Activated CD8-positive, alpha-beta memory T cell treated with anti-CD3 and anti-CD28 coated beads, Interleukin-2, amount 10 ng/mL, durations not matched to agents 7 days and 5 days (primary cell): ENCODE results near the gene CDHR3. TPM values are rescaled to one million over a fixed set of nuclear protein-coding genes. Genes with fewer than 3 reads are reported as not detected.

ENCODE experiments used
- ATAC-seq: fragments of 150-1000 bp; cut with Tn5 transposase; one replicate; pipeline ENCODE4 v1.10.0; 2021; ENCODE audit warnings: moderate library complexity
- CTCF ChIA-PET: fragments of 350-600 bp; sonication (Branson Sonifier 250); formaldehyde crosslinking; loops from one replicate; lab custom pipeline; 2021; ENCODE audit warnings: antibody characterized with exemption; lab: Charles Lee
- DNase-seq: peaks from one replicate; pipeline ENCODE4 v3.0.0-alpha.2; 2020
- H3K27ac Mint-ChIP-seq: one replicate; pipeline ENCODE4 v1.8.0; 2021; ENCODE audit warnings: mild to moderate bottlenecking, mixed read lengths
- H3K27me3 Mint-ChIP-seq: one replicate; pipeline ENCODE4 v1.8.0; 2021; ENCODE audit warnings: mixed read lengths
- H3K36me3 Mint-ChIP-seq: one replicate; pipeline ENCODE4 v1.8.0; 2021; ENCODE audit warnings: mild to moderate bottlenecking, mixed read lengths
- H3K4me1 Mint-ChIP-seq: one replicate; pipeline ENCODE4 v1.8.0; 2021; ENCODE audit warnings: mixed read lengths
- H3K4me3 Mint-ChIP-seq: one replicate; pipeline ENCODE4 v1.8.0; 2021; ENCODE audit warnings: mild to moderate bottlenecking, moderate library complexity, mixed read lengths
- H3K9me3 Mint-ChIP-seq: one replicate; pipeline ENCODE4 v1.8.0; 2022; ENCODE audit warnings: low read depth, mixed read lengths
- total RNA-seq, 2 experiments: library from RNA; stranded (reverse); gene quantifications; one replicate each; pipeline ENCODE4 v1.2.3, GENCODE V29; 2021

The CDHR3 gene
- total RNA-seq, 2 experiments from 2014 or later, result 0.30 to 0.58 TPM

- CTCF ChIA-PET, result interaction anchor here (0.7 to 5.5 kb wide), 7 partner anchors 15 to 373 kb away, joined by 3 to 37 read pairs (median 4); no protein-coding TSS in a partner anchor
- no peaks in the 10 kb centered on the region for H3K9me3 Mint-ChIP-seq
- DNase-seq, result no peak
- ATAC-seq, result no peak
- H3K27me3 Mint-ChIP-seq, result peaks cover 27% of the 10 kb centered on the region
- no peaks in the 10 kb centered on the region for H3K36me3 Mint-ChIP-seq
- H3K4me3 Mint-ChIP-seq, result no peak overlapping the region
- H3K4me1 Mint-ChIP-seq, result peaks cover 26% of the 10 kb centered on the region
- H3K27ac Mint-ChIP-seq, result no peak overlapping the region
These were observed 63.0 kb downstream of the CDHR3 start for GRCh38 chr7:106026101-106026500.

- CTCF ChIA-PET, result interaction anchor here (1.6 to 5.5 kb wide), 2 partner anchors 12 to 15 kb away, joined by 4 to 37 read pairs; no protein-coding TSS in a partner anchor
- Mint-ChIP-seq H3K4me1 (peaks cover 2% of the 10 kb centered on the region), H3K36me3 (no peaks in the 10 kb centered on the region), H3K9me3 (no peaks in the 10 kb centered on the region), H3K4me3 (no peak overlapping the region), H3K27ac (no peak overlapping the region), H3K27me3 (peaks cover 36% of the 10 kb centered on the region)
- ATAC-seq (no peak), DNase-seq (no peak)
These were observed 66.4 kb downstream of the CDHR3 start for GRCh38 chr7:106029451-106029850.

DNA sequence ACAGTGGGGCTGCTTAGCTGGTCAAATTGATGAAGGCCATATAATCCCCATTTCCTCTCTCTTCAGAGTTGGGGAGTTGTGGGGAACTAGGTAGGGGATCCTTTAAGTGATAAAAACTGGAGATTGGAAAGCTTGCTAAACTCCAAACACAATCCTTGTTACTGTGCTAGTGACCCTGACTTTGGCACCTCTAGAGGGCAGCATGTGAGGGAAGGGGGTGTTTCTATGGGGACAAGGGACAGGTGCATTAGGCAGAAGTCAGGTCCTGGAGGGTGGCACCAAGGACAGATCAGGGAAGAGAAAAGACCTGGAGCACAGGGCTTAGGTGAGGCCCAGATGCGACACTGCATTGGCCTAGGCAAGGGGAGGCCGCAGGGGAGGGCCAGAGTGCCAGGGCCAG, 66.9 kb downstream of the CDHR3 start:
- H3K9me3 Mint-ChIP-seq, result no peaks in the 10 kb centered on the region
- H3K36me3 Mint-ChIP-seq, result no peaks in the 10 kb centered on the region
- H3K4me1 Mint-ChIP-seq, result peaks cover under 1% of the 10 kb centered on the region
- no peak for ATAC-seq
- no peak for DNase-seq
- no peak overlapping the region for H3K27ac Mint-ChIP-seq
- CTCF ChIA-PET, result interaction anchor here (1.6 to 5.5 kb wide), 2 partner anchors 12 to 15 kb away, joined by 4 to 37 read pairs; no protein-coding TSS in a partner anchor
- no peak overlapping the region for H3K4me3 Mint-ChIP-seq
- peaks cover 34% of the 10 kb centered on the region for H3K27me3 Mint-ChIP-seq

- Mint-ChIP-seq H3K4me1 (no peaks in the 10 kb centered on the region), H3K9me3 (no peaks in the 10 kb centered on the region), H3K27ac (no peak overlapping the region), H3K36me3 (no peaks in the 10 kb centered on the region), H3K4me3 (no peak overlapping the region), H3K27me3 (peaks cover 27% of the 10 kb centered on the region)
- no peak for DNase-seq
- CTCF ChIA-PET, result interaction anchor here (1.0 to 1.9 kb wide), 3 partner anchors 9 to 13 kb away, joined by 3 to 5 read pairs (median 4); no protein-coding TSS in a partner anchor
- no peak for ATAC-seq
These were observed 68.4 kb downstream of the CDHR3 start for GRCh38 chr7:106031300-106032035.

GRCh38 chr7:106032295-106032694, 69.2 kb downstream of the CDHR3 start:
- no peak for DNase-seq
- no peak for ATAC-seq
- Mint-ChIP-seq H3K9me3 (no peaks in the 10 kb centered on the region), H3K4me3 (no peak overlapping the region), H3K27ac (no peak overlapping the region), H3K36me3 (no peaks in the 10 kb centered on the region), H3K4me1 (no peaks in the 10 kb centered on the region), H3K27me3 (peaks cover 26% of the 10 kb centered on the region)
- CTCF ChIA-PET, result interaction anchor here (1.9 kb wide), 1 partner anchor 9 kb away, joined by 5 read pairs; no protein-coding TSS in a partner anchor

DNA sequence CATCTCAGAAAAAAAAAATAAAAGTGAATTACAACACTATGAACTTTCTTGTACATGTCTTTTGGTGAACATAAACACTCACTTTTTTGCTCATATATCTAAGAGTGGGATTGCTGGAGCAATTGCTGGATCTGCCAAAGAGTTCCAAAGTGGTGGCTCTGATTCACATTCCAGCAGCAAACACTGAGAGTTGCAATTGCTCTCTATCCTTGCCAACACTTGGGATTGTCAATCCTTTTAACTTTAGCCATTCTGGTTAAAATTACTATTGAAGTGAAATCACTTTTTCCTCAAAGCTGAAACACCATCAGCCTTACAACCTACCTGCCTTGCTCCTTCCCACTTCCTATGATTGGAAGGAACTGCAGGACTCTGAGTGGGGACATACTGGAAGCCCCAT, 70.7 kb downstream of the CDHR3 start:
- H3K27me3 Mint-ChIP-seq, result peaks cover 20% of the 10 kb centered on the region
- H3K4me3 Mint-ChIP-seq, result no peak overlapping the region
- H3K27ac Mint-ChIP-seq, result no peak overlapping the region
- no peak for ATAC-seq
- no peaks in the 10 kb centered on the region for H3K4me1 Mint-ChIP-seq
- CTCF ChIA-PET, result interaction anchor here (1.9 kb wide), 1 partner anchor 7 kb away, joined by 5 read pairs; no protein-coding TSS in a partner anchor
- no peaks in the 10 kb centered on the region for H3K9me3 Mint-ChIP-seq
- DNase-seq, result no peak
- H3K36me3 Mint-ChIP-seq, result no peaks in the 10 kb centered on the region

GRCh38 chr7:106034383-106034782, 71.3 kb downstream of the CDHR3 start:
- no peak overlapping the region for H3K4me3 Mint-ChIP-seq
- no peaks in the 10 kb centered on the region for H3K4me1 Mint-ChIP-seq
- no peak overlapping the region for H3K27ac Mint-ChIP-seq
- H3K9me3 Mint-ChIP-seq, result no peaks in the 10 kb centered on the region
- peaks cover 20% of the 10 kb centered on the region for H3K27me3 Mint-ChIP-seq
- no peaks in the 10 kb centered on the region for H3K36me3 Mint-ChIP-seq
- ATAC-seq (no peak), DNase-seq (no peak)
- CTCF ChIA-PET, result no interaction called here

DNA sequence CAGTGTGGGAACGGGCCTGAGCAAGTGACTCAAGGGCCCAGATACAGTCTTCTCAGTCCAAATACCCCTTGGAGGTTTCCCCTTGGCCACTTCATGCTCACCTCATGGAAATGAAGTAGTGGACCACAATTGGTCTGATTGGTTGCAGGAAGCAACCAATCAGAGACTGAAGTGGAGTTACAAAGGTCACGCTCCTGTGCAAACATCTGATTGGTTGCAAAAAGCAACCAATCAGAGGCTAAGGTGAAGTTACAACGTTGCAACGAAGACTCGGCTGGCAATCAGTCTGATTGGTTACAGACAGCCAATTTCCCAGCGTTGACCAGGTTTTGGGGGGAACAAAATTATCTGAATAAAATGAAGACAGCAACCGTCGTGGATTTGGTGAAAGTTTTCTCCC, 72.5 kb downstream of the CDHR3 start:
- peaks cover 21% of the 10 kb centered on the region for H3K27me3 Mint-ChIP-seq
- no peak overlapping the region for H3K27ac Mint-ChIP-seq
- H3K4me1 Mint-ChIP-seq, result no peaks in the 10 kb centered on the region
- no peaks in the 10 kb centered on the region for H3K9me3 Mint-ChIP-seq
- H3K36me3 Mint-ChIP-seq, result no peaks in the 10 kb centered on the region
- DNase-seq (no peak), ATAC-seq (no peak)
- no peak overlapping the region for H3K4me3 Mint-ChIP-seq
- CTCF ChIA-PET, result interaction anchor here (1.6 to 1.9 kb wide), 2 partner anchors 25 to 274 kb away, joined by 8 to 9 read pairs; no protein-coding TSS in a partner anchor

- DNase-seq (no peak), ATAC-seq (no peak)
- Mint-ChIP-seq H3K36me3 (no peaks in the 10 kb centered on the region), H3K27ac (no peak overlapping the region), H3K4me3 (no peak overlapping the region), H3K27me3 (peaks cover 25% of the 10 kb centered on the region), H3K4me1 (no peaks in the 10 kb centered on the region), H3K9me3 (no peaks in the 10 kb centered on the region)
- CTCF ChIA-PET, result interaction anchor here (1.6 to 1.9 kb wide), 2 partner anchors 26 to 275 kb away, joined by 8 to 9 read pairs; no protein-coding TSS in a partner anchor
These were observed 72.9 kb downstream of the CDHR3 start for GRCh38 chr7:106036004-106036403.

DNA sequence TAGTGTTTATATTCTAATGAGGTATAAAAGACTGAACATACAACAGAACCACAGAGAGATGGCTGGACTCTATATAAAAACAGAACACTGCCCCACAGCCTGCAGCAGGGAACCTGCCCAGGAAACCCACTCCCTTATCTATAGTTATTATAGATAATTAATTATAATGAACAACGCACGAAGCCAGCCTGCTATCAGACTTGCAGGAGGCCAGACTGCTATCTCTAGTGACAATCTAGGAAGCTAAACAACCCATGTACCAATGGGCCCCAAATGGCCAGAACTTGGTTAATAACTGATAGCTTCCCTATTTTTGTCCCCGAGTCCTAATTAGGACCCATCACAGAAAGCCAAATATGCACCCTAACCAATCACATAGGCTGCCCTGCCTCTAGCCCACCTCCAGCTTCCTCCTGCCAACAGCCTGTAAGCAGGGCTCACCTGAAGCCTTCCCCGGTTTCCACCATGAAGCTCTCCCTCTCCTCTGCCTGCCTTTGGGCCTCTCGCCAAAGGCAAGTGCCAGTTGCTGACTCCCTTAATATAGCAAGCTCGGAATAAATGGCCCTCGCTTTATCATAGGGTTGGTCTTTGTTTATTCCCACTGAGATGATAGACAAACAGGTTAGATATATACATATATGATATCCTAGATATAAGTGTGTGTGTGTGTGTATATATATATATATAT, 74.6 kb downstream of the CDHR3 start:
- H3K27ac Mint-ChIP-seq, result no peak overlapping the region
- no peaks in the 10 kb centered on the region for H3K9me3 Mint-ChIP-seq
- DNase-seq (no peak), ATAC-seq (no peak)
- H3K4me3 Mint-ChIP-seq, result no peak overlapping the region
- no peaks in the 10 kb centered on the region for H3K4me1 Mint-ChIP-seq
- CTCF ChIA-PET, result interaction anchor here (1.1 to 2.0 kb wide), 4 partner anchors 10 to 381 kb away, joined by 3 to 12 read pairs (median 6); no protein-coding TSS in a partner anchor
- peaks cover 19% of the 10 kb centered on the region for H3K27me3 Mint-ChIP-seq
- H3K36me3 Mint-ChIP-seq, result no peaks in the 10 kb centered on the region

- H3K36me3 Mint-ChIP-seq, result no peaks in the 10 kb centered on the region
- DNase-seq (no peak), ATAC-seq (no peak)
- peaks cover 17% of the 10 kb centered on the region for H3K27me3 Mint-ChIP-seq
- H3K4me3 Mint-ChIP-seq, result no peak overlapping the region
- no peaks in the 10 kb centered on the region for H3K4me1 Mint-ChIP-seq
- no peaks in the 10 kb centered on the region for H3K9me3 Mint-ChIP-seq
- H3K27ac Mint-ChIP-seq, result no peak overlapping the region
- CTCF ChIA-PET, result interaction anchor here (1.1 to 2.0 kb wide), 4 partner anchors 11 to 382 kb away, joined by 3 to 12 read pairs (median 6); no protein-coding TSS in a partner anchor
These were observed 75.2 kb downstream of the CDHR3 start for GRCh38 chr7:106038289-106038688.

- ATAC-seq (no peak), DNase-seq (no peak)
- Mint-ChIP-seq H3K27me3 (peaks cover 21% of the 10 kb centered on the region), H3K36me3 (no peaks in the 10 kb centered on the region), H3K9me3 (no peaks in the 10 kb centered on the region), H3K27ac (no peak overlapping the region), H3K4me3 (no peak overlapping the region), H3K4me1 (no peaks in the 10 kb centered on the region)
- CTCF ChIA-PET, result interaction anchor here (1.2 to 1.9 kb wide), 2 partner anchors 11 to 382 kb away, joined by 3 to 12 read pairs; no protein-coding TSS in a partner anchor
These were observed 75.9 kb downstream of the CDHR3 start for GRCh38 chr7:106038916-106039315.

GRCh38 chr7:106039486-106040060, 76.5 kb downstream of the CDHR3 start:
- Mint-ChIP-seq H3K27me3 (peaks cover 25% of the 10 kb centered on the region), H3K4me1 (no peaks in the 10 kb centered on the region), H3K36me3 (no peaks in the 10 kb centered on the region), H3K4me3 (no peak overlapping the region), H3K27ac (no peak overlapping the region), H3K9me3 (no peaks in the 10 kb centered on the region)
- DNase-seq, result no peak
- no peak for ATAC-seq
- CTCF ChIA-PET, result interaction anchor here (1.2 to 5.5 kb wide), 8 partner anchors 12 to 387 kb away, joined by 3 to 98 read pairs (median 5); no protein-coding TSS in a partner anchor
